ENCODE results near the gene SLC17A8. TPM values are rescaled to one million over a fixed set of nuclear protein-coding genes. Genes with fewer than 3 reads are reported as not detected.

The SLC17A8 gene
- total RNA-seq, 1 experiment from 2014 or later = not detected

DNA sequence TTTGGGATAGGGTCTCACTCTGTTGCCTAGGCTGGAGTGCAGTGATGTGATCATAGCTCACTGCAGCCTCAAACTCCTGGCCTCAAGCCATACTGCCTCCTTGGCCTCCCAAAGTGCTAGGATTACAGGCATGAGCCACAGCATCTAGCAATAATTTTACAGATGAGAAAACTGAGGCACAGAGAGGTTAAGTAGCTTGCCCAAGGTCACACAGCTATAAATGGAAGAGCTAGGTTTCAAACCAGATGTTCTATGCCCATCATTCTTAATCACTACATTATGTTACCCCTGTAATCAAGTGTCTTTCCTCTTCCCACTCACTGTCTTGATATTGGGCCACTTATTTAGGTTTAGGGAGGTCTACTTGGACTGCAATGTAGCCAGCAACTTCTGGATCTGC lies 3.6 kb downstream of the SLC17A8 start:
- Histone ChIP-seq H3K27me3 (ENCODE audit: insufficient read depth, low read depth) (peaks cover 66% of the 10 kb centered on the region), H3K36me3 (ENCODE audit: low read depth) (no peaks in the 10 kb centered on the region), H2AFZ (no peak overlapping the region), H3K4me1 (replicated peaks; ENCODE audit: insufficient read depth) (no peaks in the 10 kb centered on the region), H4K20me1 (ENCODE audit: insufficient read depth) (no peaks in the 10 kb centered on the region), H3K79me2 (ENCODE audit: low read depth) (no peaks in the 10 kb centered on the region), H3K9me3 (ENCODE audit: insufficient read depth, low read depth) (no peaks in the 10 kb centered on the region), H3K27ac (no peak overlapping the region), H3K4me2 (no peak overlapping the region), H3F3A (ENCODE audit: insufficient read depth, low read depth) (no peaks in the 10 kb centered on the region), H3K9me2 (ENCODE audit: insufficient read depth) (no peaks in the 10 kb centered on the region), H3K4me3 (no peak overlapping the region)
- DNase-seq = no peak
- intact Hi-C loops (cut with micrococcal nuclease; ENCODE audit: unreplicated experiment) = no loop called here
- CTCF ChIA-PET = no interaction called here
- POLR2A ChIA-PET (ENCODE audit: unreplicated experiment) = no interaction called here
- BruUV-seq (replicated peaks) = no TSS peak
- TF ChIP-seq CTCF (conservative IDR thresholded peaks at IDR 0.05) (no peak), EZH2 (IDR thresholded peaks at IDR 0.05; ENCODE audit: low read depth) (no peak)

DNA sequence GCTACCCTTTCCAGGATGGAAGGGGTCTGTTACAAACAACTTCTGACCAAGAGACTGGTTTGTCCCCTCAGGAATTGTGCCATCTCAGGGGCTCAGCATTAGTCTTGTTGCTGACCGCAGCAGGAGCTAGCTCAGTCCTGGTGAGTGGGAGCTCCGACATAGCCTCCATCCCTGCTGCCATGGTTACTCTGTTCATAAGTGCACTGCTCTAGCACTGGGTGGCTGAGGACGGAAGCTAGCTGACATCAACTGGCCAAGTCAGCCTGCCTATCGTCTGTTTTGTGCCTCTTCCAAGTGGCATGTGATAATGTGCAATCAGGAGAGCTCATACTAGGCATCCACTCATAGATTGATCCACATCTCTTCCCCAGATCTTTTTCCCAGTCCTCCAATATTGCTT lies 7.5 kb downstream of the SLC17A8 start:
- intact Hi-C loops (cut with micrococcal nuclease; ENCODE audit: unreplicated experiment) = no loop called here
- Histone ChIP-seq H2AFZ (no peak overlapping the region), H3K4me1 (replicated peaks; ENCODE audit: insufficient read depth) (no peaks in the 10 kb centered on the region), H3K27ac (no peak overlapping the region), H4K20me1 (ENCODE audit: insufficient read depth) (no peaks in the 10 kb centered on the region), H3K27me3 (ENCODE audit: insufficient read depth, low read depth) (peaks cover 55% of the 10 kb centered on the region), H3K9me3 (ENCODE audit: insufficient read depth, low read depth) (no peaks in the 10 kb centered on the region), H3F3A (ENCODE audit: insufficient read depth, low read depth) (no peaks in the 10 kb centered on the region), H3K9me2 (ENCODE audit: insufficient read depth) (no peaks in the 10 kb centered on the region), H3K79me2 (ENCODE audit: low read depth) (no peaks in the 10 kb centered on the region), H3K4me2 (no peak overlapping the region), H3K36me3 (ENCODE audit: low read depth) (no peaks in the 10 kb centered on the region), H3K4me3 (no peak overlapping the region)
- DNase-seq = no peak
- no TSS peak for BruUV-seq (replicated peaks)
- ChIA-PET CTCF (no interaction called here), POLR2A (ENCODE audit: unreplicated experiment) (no interaction called here)
- TF ChIP-seq EZH2 (IDR thresholded peaks at IDR 0.05; ENCODE audit: low read depth) (no peak), CTCF (conservative IDR thresholded peaks at IDR 0.05) (no peak)

GRCh38 chr12:100365411-100365810 lies 8.5 kb downstream of the SLC17A8 start:
- BruUV-seq (replicated peaks) = no TSS peak
- H3F3A ChIP-seq (ENCODE audit: insufficient read depth, low read depth) = no peaks in the 10 kb centered on the region
- H3K27ac ChIP-seq = no peak overlapping the region
- no peak overlapping the region for H3K4me2 ChIP-seq
- no peaks in the 10 kb centered on the region for H3K9me2 ChIP-seq (ENCODE audit: insufficient read depth)
- H4K20me1 ChIP-seq (ENCODE audit: insufficient read depth) = no peaks in the 10 kb centered on the region
- H3K4me1 ChIP-seq (replicated peaks; ENCODE audit: insufficient read depth) = no peaks in the 10 kb centered on the region
- intact Hi-C loops (cut with micrococcal nuclease; ENCODE audit: unreplicated experiment) = no loop called here
- no peaks in the 10 kb centered on the region for H3K79me2 ChIP-seq (ENCODE audit: low read depth)
- POLR2A ChIA-PET (ENCODE audit: unreplicated experiment) = no interaction called here
- DNase-seq = no peak
- no peaks in the 10 kb centered on the region for H3K36me3 ChIP-seq (ENCODE audit: low read depth)
- H3K27me3 ChIP-seq (ENCODE audit: insufficient read depth, low read depth) = peaks cover 55% of the 10 kb centered on the region
- H3K9me3 ChIP-seq (ENCODE audit: insufficient read depth, low read depth) = no peaks in the 10 kb centered on the region
- no peak for TF ChIP-seq EZH2 (IDR thresholded peaks at IDR 0.05; ENCODE audit: low read depth)
- TF ChIP-seq CTCF (conservative IDR thresholded peaks at IDR 0.05) = no peak
- CTCF ChIA-PET = no interaction called here
- no peak overlapping the region for H2AFZ ChIP-seq
- no peak overlapping the region for H3K4me3 ChIP-seq

All from PC-9 (cell line).